Activated effector memory CD4-positive, alpha-beta T cell treated with Interleukin-2 at 50 U/mL for 16 hours (primary cell): ENCODE data around the gene RPLP2.
A peak's percentile ranks its signal among the peaks of the same experiment; 100 is the strongest.

Source experiments
- DNase-seq: peaks from one replicate; pipeline ENCODE4 v3.0.0-alpha.2; 2020

The RPLP2 gene

GRCh38 chr11:792535-792821 is 17.3 kb upstream of the RPLP2 start:
- DNase-seq = no peak

- no peak for DNase-seq
These were observed 16.9 kb upstream of the RPLP2 start for GRCh38 chr11:792873-793272.

GRCh38 chr11:793556-793955 is 16.2 kb upstream of the RPLP2 start:
- DNase-seq = no peak

DNA sequence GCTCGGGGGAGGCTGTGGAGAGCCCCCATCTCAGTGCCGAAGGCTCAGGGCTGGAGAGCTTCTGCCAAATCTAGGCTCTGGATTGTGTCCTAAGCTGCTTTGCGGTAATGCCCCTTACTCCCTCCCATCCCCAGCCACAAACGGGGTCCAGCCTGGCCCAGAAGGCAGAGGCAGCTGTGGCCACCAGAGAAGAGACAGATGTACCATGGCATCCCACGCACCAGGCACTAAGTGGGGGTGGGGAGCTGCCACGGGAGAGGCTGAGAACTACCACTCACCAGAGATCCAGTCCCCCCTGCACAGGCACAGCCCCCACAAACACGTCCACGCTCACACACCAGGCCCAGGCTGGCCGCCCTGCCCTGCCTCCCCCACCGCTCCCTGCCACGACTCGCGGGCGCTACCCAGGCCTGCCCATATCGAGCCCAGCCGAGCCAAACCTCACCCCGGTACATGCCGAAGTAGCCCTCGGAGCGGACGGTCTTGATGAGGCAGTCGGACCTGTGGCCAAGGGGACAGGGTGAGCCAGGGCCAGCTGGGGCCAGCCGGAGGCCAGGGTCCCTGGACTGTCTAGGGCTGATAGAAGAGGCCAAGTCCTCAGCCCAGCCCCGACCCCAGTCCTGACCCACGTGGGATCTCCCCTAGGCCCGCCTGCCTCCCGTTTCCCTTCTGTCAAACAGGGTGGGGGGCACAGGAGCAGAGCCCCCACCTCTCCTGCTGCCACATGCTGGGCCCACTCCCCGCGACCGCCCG is 15.6 kb upstream of the RPLP2 start:
- no peak for DNase-seq

GRCh38 chr11:794766-795633 is 14.8 kb upstream of the RPLP2 start:
- no peak for DNase-seq

DNA sequence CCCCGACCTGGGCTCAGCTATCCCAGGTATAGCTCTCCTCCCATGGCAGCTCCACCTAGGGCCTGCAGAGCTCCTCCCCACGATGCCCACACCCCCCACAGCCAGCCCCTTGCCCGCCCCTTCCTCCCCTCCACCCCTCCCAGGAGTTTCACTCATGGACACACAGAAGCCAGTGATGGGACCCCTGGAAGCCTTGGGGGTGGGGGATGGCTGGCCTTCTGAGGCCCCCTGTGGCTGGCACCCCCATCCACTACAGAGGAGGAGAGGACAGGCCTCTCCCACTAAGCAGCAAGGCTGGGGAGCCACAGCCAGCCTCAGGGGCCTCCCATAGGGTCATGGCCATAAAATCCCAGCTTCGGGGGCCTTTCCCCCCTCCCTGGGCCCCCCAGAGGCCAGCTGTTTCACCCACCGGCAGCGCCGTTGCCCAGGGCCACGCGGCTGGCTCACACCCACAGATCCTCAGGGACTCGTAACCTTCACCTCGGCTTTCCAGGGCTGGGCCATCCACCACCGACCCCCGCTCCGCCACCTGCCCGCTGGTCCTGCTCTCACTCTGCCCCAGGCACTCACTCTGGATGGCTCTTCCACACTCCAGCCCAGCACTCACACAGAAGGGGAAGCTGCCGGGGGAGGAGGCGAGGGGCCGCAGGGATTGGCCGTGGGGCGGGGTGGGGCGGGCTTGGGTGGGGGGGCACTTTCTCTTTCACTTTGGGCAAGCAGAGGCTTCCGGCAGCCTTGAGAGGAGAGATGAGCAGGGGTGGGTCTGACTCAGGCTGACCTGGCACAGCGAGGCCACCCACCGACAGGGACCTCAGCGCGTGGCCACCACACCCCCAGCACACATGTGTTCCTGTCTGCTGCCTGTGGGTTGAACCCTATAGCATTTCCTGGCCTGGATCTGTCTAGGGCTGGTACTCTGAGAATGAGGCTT is 13.9 kb upstream of the RPLP2 start:
- DNase-seq = peak; percentile 69

DNA sequence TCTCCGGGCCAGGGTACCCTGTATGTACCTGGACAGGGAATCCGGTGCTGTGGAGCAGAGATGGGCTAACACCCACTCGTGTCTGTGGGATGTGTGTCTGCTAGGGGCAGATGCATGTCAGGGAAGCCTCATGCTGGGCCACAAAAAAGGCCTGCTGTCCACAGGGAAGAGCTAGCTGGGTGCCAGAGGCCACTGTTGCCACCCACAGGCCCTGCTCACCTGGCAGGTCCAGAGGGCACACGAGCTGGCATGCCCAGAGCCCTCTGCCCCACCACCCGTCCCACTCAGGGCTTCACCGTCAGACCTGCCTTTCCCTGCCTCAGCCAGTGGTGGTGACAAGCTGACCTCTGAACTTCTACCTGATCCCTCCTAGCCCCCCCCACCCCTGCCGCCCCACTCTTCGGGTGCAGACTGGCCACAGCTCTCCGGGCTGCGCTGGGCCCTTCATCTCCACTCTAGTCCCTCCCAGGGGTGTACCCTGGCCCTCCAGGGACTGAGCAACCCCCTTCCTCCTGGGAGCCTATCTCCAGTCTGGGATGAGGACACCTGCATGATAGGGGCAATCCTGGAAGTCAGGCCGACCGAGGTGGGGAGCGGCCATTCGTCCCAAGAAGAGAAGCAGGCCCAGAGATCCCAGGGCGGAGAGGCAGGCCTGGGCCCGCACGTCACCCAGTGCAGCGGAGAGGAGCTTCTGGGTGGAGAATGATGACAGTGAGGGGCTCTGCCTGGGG is 13.0 kb upstream of the RPLP2 start:
- no peak for DNase-seq

- DNase-seq = peak; percentile 66
These were observed 12.3 kb upstream of the RPLP2 start for GRCh38 chr11:797296-798092.

DNA sequence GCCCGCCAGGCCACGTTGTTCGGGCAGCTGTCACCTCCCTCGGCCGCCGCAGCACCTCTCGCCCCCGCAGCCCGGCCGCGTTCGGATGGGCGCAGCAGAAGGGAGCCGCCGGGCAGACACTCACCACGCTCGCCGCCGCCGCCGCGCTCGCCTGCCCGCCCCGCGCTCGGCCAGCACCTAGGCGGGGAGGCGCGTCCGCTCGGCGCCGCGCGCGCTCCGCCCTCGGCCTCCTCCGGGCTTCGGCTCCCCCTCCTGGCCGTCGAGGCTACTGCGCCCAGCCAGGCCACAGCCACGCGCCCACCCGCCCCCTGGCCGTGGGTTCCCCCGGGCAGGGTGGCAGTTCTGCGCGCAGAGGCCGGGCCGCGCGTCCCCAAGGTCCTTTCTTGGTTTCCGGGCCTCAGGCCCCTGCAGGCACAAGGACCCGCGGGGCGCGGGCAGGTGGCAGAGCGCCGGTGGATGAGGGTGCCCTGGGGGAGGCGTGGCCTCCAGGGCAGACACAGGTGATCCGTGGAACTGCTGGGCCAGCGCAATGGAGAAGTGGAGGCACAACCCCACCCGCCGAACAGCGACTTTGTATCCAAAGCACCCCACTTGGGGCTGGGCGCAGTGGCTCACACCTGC is 11.6 kb upstream of the RPLP2 start, which contains the start of gene SLC25A22:
Gene SLC25A22, minus strand, starts transcription at position 189 of the 621 bp plus-strand sequence. CDS start 3,275 bp downstream, outside the sequence.
- DNase-seq = peak; percentile 80

- DNase-seq = no peak
These were observed 10.0 kb upstream of the RPLP2 start for GRCh38 chr11:799641-800316.

DNA sequence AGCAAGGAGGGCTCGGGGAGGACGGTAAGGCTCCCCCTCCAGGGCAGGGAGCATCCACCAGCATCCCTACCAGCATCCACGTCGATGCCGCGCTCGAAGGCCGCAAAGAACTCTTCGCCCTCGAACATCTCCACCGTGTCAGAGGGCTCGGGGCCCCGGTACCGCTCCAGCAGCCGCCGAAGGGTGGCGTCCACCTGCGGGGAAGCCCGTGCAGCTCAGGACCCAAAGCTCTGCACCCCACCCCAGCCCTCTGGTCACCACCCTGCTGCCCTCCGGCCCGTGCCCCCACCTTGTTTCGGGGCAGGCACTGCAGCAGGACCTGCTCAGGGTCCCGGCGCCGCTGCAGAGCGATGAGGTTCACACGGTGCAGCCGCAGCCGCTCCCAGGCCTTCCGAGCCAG is 9.3 kb upstream of the RPLP2 start:
- no peak for DNase-seq

GRCh38 chr11:801097-801780 is 8.5 kb upstream of the RPLP2 start:
- DNase-seq = no peak

DNA sequence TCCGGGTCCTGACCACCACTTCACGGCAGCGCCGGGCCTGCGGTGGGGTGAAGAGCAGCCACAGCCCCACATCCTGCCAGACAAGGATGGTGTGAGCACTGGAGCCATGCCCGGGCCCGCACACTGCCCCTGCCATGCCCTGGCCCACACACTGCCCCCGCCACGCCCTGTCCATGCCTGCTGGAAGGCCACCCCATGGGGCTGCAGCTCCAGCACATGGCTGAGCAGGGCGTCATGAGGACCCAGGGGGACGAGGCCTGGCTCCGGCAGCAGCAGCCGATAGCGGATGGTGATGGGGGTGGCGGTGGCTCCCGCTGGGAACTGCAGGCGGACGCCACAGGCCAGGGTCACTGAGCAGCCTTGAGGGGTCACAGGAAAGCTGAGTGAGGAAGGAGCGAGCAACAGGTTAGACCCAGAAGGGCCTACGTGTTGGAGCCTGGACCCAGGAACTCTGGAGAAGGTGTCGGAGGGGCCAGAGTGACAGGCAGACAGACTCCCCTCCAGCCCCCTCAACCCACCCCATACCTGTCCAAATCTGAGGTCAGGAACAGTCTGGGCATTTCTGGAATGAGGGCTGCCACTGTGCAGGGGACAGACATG is 7.6 kb upstream of the RPLP2 start:
- no peak for DNase-seq

DNA sequence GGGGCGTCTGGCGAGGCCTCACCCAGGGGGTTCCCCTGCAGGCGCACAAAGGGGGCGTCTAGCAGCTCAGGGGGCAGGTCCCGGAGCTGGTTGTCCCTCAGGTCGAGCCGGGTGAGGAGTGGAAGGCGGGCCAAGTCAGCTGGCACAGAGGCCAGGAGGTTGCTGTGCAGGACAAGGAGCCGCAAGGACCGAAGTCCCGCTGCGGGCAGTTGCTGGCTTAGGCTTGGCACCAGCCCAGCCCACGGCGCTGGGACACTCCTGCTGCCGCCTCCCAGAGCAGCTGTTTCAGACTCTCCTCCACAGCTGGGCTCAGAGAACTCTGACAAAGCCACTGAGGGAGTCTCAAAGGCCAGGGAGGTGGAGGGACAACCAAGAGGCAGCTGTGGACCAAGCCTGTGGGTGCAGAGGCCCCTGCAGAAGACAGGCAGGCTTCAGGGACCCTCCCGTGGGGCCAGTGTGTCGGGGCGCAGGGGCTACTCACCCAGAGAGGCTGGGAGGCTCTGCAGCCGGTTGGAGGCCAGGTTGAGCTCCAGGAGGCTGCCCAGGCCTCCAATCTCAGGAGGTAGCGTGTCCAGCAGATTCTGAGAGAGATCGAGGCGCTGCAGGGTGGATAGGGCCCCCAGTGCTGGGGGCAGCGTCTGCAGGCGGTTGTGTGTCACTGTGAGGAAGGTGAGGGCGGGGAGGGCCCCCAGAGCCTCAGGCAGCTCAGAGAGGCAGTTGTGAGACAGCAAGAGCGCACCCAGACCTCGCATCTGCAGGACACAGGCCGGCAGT is 6.9 kb upstream of the RPLP2 start:
- no peak for DNase-seq

- no peak for DNase-seq
These were observed 6.4 kb upstream of the RPLP2 start for GRCh38 chr11:803467-803742.

DNA sequence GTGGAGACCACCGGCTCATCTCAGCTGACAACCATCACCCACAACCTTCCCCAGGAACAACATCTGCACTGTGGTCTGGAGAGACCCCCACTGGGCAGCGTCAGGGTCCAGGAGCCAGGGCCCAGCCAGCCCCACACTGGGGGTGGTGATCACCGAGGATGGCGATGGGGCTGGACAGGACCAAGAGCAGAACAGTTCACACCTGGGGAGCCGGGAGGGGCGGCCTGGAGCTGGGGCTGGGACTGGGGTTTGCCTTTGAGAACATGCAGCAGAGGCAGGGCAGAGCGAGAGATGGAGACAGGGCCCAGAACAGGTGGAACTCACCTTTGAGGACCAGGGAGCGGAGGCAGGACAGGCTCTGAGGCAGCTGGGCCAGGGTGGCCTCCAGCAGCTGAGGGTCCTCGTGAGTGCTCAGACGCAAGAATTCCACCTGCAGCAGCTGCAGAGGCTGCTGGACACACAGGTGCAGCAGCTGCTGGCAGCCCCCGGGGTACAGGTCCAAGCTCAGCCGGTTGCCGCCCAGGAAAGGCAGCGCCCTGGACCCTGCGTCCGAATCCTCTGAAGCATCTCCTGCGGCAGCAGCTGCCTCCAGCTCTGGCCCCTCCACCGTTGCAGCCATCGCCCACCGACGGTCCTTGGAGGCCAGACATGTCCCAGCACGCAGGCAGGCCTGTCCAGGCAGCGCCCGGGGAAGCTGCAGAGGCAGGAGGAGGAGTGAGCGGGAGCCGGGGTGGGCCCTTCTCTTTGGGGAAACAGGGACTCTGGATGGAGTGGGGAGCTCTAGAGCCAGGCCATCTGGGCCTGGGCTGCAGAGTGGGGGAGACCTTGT is 5.8 kb upstream of the RPLP2 start:
- DNase-seq = no peak

DNA sequence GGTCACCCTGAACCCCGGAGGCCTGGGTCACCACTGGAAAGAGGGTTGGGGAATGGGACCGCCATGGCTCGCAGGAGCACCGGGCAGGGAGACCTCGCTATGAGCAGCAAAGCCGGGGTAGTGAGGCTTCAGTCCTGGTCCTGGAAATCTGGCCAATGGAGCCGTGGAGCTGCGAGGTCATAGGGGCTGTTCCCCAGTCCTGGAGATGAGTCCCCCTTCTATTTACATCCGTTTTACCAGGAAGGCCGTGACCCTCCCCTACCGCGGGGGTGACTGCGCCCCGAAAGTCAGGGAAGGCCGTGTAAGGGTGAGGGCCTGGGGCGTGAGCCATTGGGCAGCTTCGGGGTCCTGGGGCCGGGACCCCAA is 5.2 kb upstream of the RPLP2 start:
- no peak for DNase-seq
